CD4-positive, alpha-beta T cell treated with Interleukin-1 beta for 1 hour (primary cell): ENCODE results near the gene THBS2.
"Not testable (repeated sequence)": the region's sequence is repeated elsewhere in the genome, so short reads cannot be mapped to it uniquely, and the experiment has no call there.

Experiments
- DNase-seq, 2 donors: peaks; one replicate each; pipeline ENCODE4 v3.0.0-alpha.2; 2020 to 2022

The THBS2 gene

DNA sequence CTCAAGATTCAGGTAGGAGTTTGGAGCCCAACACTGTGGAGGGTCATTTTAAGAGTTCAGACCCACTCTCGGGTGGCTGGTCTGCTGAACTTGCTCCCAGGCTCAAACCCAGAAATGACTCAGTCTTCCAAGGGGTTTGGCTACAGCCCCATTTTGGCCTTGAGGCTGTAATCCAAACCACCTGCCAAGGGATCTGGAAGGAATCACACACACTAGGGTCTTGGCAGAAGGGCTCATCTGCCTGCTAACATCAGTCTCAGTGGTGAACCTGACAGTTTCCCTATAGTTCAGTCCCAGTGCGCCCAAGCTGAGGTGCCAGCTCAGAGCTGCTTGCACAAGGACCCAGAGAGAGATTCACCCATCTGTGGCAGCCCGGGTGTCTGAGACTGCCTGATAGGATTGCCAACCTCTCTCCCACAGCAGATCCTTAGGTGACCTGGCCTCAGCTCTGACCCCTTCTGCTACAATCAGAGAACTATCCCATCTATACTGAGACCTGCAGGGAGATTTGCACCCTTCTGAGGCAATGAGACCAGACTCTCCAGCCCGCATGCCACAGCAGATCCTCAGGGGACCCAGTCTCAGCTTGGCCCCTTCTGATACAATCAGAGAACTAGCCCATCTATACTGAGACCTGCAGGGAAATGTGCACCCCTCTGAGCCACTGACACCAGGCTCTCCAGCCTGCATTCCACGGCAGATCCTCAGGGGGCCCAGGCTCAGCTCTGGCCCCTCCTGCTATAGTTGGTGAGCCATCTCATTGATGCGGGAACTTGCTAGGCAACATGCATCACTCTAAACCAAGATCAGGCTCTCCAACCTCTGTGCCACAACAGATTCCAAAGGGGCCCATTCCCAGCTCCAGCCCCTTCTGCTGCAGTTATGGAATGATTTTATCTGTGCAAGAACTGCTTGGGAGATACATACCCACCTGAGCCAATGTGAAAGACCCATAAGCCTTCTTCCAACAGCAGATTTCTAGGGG, 48.2 kb downstream of the THBS2 start:
- DNase-seq = no peak

DNA sequence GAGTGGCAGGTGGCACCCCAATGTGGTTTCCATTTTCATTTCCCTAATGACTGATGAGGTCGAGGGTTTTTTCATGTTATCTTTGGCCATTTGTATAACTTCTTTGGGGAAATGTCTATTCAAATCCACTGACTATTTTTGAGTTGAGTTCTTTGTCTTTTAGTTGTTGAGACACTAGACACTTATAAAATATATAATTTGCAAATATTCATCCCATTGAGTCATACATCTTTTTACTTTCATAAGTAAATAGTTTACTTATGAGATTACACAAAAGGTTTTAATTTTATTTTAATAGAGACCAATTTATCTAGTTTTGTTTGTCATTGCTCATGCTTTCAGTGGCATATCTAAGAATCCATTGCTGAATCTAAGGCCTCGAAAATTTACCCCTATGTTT, 49.5 kb downstream of the THBS2 start:
- DNase-seq = no peak

DNA sequence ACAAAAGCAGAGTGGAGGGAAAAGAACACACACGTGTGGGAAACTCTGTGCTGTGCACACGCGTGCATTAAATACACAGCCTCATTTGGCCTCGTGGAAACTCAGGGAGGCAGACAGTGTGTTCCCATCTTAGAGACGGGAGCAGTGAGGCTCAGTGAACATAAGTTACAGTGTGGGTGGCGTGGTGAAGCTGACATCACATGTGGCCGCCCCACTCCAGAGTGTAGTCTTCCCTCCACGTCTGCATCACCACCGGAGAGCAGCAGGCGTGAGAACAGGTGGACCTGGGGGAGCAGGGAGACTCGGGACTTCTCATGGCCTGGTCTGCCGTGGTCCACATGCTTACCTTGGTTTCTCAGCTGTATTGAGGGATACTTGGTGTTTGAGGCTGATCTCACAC, 51.7 kb downstream of the THBS2 start:
- no peak for DNase-seq

DNA sequence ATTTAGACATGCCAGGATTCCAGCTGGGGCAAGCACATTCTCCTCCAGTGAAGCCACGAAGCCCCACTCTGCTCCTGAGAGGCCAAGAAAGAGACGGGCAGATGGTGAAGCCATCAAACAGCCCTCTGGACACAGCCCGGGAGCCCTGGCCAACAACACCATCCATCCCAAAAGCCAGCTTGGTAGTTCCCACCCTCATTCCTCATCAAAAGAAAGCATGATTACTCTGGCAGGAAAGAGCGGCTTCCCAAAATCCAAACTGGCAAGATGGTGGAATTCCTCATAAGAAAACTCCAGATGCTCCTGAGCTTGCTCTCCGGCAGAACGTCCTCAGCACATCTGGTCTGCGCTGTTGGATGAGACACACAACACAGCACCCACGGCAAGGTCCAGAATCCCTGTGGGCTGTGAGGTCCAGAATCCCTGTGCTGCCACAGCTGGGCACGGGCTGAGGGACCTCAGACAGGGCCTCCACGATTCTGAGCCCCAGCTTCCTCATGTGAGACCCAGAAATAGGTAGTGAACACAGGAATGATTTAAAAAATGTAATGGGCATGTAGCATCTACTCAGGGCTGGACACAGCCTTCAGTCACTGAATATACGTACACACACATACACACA, 52.6 kb downstream of the THBS2 start:
- DNase-seq = no peak

DNA sequence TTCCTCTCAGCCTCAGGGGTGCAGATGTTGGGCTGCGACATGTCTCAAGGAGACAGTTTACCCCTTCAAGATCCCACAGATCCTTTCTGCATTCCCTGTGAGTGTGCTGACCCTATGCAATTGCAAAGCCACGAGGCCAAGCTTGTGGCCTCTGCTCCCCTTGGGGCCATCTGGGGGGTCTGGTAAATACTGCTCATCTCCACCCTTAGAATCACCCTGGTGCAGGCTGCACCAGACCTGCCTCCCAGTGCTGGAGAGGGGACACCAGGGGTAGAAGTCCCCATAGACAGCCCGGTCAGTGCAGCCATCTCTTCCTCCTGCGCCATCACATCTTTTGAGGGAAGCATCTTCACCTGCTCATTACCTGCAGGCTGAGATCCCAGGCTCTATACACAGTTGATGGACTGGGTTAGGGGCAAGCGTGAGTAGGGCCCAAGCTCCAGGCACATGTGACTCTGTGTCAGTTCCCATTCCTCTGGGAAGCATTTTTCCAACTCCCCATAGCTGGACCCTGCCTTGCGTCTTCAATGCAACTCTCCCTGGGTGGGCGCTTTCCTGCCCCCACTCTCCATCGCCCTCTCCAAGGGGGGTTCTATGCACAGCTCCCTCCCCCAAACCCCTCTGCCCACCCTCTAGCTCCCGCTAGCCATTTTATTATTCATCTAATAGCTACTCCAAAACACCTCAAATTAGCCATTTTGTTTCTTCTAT, 53.9 kb downstream of the THBS2 start:
- DNase-seq = no peak

DNA sequence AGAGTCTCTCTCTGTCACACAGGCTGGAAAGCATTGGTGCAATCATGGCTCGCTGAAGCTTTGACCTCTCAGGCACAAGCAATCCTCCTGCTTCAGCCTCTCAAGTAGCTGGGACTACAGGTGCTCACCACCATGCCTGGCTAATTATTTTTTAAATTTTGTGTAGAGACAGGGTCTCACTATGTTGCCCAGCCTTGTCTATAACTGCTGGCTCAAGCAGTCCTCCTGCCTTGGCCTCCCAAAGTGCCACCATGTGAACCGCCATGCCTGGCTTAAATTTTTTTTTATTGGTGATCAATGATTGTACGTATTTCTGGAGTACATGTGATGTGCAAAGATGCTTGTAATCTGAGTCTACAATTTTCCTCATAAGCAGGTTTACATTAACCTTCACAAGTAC, 54.8 kb downstream of the THBS2 start:
- DNase-seq = no peak

DNA sequence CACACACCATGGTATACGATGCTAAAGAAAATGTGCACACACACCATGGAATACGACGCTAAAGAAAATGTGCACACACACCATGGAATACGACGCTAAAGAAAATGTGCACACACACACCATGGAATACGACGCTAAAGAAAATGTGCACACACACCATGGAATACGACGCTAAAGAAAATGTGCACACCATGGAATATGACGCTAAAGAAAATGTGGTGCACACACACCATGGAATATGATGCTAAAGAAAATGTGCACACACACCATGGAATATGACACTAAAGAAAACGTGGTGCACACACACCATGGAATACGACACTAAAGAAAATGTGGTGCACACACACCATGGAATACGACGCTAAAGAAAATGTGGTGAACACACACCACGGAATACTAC, 55.7 kb downstream of the THBS2 start:
- not testable (repeated sequence) for DNase-seq

DNA sequence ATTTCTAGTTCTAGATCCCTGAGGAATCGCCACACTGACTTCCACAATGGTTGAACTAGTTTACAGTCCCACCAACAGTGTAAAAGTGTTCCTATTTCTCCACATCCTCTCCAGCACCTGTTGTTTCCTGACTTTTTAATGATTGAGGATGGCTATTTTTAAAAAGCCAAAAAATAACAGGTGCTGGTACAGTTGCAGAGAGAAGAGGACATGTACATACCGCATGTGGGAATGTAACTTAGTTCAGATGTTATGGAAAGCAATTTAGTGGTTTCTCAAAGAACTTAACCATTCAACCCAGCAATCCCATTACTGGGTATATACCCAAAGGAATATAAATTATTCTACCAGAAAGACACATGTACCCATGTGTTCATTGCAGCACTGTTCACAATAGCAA, 57.4 kb downstream of the THBS2 start:
- DNase-seq = not testable (repeated sequence)

DNA sequence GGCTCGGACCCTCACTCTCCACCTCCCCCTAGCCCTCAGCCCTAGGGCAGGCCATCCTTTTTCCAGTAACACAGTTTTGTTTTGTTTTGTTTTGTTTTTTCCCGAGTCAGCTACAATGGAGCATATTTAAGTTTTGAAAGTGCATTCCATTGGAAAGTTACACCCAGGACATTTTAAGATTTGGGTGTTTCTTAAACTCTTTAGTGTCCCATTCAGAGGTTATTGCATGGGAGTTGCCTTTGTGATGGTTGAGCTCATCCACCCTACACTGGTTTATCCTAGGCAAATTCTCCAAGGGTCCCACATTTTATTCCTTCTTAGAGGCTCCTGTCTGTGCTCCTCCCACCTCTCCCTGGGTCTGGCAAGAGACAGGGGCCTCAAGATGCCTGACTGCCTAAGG, 58.9 kb downstream of the THBS2 start:
- no peak for DNase-seq

DNA sequence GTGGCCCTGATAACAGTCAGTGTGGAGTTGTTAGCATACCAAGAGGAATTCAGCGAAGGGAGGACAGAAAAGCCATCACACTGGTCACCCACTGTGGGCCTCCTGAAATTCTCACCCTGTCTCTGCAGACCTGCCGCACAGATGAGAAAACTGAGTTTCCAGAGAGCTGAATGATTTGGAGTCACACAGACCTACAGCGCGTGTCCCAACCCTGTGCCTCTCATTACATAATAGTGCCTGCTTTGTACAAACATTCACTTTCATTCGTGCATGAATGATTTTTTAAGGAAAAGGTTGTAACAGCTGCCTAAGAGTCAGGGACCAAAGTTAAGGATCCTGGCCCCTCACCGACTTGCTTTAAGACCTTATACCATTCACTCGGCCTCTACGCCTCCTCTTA, 62.7 kb downstream of the THBS2 start:
- no peak for DNase-seq

DNA sequence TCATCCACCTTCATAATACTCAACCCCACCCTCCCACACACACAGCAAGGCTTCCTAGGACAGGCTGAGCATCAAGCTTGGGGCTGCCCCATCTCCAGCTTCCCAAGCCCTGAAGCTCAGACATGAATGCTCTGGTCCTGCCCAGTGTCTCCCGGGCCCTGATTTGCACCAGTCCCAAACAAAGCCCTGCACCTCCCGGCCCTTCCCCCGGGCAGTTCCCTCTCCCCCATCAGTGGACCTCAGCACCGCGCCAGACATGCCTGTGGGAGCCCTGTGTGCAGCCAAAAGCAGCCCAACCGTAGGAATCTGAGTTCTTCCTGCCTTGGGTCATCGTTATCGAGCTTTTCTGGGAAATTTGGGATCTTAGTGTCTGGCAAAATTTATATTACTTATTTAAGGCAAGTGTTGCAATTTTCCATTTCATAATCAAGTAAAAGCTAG, 63.5 kb downstream of the THBS2 start:
- no peak for DNase-seq

DNA sequence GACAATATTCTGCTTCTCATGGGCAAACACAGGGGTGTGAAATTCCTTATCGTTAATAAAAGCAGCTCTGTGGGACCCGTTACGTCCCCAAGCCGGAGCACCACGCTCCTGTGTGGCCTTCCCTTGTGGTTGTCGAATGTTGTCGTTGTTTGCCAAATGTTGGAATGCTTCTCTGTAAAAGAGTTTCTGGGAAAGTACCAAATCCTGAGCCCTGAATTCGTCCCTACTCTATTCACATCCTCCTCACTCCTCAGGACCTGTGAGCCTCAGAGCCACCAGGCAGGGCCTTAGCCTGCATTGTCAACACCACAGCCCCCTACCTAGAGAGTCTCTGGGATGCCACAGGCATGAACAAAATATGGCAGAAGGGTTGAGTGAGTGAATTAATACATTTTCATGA, 64.0 kb downstream of the THBS2 start:
- DNase-seq = no peak

DNA sequence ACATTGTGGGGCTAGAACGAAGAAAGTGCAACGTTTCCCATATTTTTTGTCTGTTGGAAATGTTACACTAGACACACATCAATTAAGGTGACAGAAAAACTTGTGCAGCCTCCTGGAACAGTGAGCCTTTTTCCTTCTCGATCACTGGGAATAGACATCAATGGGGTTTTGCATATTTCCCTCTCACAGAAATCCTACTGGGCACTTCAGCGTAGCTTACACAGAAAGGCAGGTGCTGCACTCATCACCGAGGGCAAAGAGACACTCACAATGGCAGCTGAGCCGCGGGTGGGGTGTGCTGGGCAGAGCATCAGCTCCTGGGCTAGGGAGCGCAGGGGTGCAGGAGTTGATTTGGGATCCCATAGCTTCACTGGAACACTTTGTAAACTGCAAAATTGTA, 64.5 kb downstream of the THBS2 start:
- no peak for DNase-seq

DNA sequence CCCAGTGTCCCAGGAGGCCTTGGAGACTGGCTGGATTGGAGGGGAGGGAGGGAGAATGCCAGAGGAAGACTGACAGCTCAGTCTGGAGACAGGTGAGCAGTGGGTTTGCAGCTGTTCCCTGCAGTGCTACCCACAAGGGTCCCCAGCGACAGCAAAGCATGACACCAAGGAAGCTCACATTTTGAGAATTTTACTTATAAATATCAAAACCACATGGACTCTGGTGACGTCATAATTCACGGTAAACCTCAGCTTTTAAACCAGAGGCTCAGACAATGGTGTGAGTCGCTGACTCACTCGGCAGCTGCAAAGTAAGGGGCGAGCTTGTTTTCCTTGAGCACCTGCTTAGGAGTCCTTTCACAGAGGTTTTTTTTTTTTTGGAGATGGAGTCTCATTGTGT, 65.2 kb downstream of the THBS2 start:
- no peak for DNase-seq

DNA sequence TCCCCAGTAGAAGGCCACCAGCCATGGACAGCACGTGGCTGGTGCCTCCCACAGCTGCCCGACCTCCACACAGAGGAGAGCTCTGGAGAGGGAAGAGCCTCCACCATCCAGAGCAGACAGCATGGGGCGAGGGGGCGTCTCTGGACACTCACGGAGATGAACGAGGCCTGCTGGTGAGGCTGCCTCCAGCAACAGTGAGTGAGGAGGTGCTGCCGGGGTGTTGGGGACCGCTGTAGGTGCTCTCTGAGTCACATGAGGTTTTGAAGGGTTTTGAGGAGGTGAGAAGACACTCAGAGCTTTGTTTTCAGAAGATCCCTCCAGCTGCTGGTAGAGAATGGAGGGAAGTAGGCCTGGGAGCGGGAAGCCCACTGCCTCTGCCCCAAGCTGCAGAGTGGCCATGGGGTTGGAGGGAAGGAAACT, 65.6 kb downstream of the THBS2 start:
- no peak for DNase-seq

DNA sequence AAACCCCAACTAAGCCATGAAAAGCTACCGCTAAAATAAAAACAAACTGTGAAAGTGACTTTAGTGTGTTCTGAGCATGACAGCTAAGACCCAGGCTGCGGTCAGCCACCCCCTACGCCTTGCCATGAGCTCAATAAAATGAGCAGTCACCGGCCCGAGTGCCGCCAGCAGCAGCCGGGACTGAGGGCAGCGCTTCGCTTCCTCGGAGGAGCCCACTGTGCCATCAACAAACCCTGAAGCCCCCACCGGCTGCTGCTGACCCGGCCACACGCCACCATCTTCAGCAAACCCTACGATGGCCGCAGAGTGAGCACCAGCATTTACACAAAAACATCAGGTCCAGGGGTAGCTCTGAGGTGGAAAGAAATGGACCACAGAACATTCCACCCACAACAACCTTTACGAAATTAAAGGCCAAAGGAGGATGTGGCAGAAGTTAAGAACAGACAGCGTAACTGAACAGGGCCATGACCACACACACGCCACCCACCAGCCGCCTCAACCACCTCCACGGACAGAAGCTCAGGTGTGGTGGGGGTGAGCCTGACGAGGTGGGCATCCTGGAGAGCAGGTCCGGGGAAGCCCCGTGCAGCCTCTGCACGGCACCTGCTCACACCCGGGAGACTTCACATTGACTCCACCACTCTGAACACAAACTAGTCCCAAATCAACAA, 67.0 kb downstream of the THBS2 start:
- no peak for DNase-seq

DNA sequence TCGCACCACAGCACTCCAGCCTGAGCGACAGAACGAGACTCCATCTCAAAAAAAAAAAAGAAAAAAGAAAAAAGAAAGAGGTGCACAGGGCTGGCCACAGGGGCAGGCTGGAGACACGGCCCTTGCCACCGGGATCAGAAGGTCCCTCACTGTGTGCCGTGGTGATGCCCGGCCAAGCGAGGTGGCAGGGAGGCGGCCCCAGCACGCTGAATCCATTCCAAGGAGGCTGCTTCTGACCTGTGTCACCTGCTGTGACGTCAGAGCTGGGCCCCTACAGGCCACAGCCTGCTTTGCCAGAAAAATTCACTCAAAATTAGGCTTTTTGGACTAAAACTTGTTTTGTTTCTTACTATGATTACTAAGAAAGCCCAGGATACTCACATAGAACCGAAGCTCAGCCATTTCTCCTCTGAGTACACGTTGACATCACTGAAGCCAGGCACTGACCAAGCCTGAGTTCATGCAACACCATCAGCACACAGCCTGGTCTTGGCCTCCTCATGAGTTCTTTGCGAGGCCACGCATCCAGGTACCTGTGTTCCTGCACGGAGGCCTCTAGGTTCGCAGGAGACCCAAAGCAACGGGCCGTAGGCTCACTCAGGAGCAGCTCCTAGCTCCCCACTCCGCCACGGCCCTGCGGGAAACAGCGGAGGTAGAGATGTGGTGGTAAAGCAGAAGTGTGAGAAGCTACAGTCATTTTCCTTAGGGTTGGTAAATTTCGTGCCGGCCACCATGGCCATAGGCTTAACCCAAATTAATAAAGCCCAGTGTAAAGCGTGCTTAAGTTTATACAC, 67.8 kb downstream of the THBS2 start:
- no peak for DNase-seq

DNA sequence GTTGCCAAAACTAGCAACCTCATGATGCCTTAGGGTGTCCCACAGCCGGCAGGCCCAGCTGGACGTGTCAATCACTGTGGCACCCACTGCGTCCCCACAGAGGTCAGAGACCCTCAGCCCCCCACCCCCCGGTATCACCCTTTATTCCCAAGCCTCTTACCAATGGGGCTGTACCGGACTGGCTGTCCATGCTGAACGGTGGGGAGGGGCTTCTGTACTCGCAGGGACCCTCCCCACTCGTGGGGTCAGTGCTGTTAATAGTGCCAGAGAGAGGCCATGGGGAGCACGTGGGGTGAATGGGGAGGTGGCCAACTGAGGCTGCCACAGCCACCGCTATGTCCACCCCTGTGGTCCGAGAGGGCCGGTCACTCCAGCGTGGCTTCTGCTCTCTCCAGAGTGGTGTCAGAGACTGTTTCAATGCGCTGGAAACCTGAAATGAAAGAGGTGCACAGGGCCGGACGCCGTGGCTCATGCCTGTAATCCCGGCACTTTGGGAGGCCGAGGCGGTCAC, 68.6 kb downstream of the THBS2 start:
- no peak for DNase-seq

DNA sequence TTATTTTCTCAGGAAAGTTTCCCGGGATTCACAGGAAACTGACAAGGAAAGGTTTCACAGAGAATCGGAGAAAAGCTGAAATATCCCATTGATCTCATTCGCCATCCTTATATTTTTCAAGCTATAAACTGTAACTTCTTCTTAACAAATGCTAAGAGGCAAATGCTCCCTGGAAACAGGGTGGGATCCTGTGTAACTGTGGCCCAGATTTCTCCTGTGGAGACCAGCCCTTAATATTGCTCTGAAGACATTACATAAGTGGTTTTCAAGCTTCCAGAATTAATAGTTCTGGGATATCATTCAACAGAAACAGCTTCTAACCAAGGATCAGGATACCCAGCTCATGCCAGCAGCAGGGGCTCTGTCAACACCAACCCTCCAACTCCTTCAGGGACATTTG, 69.2 kb downstream of the THBS2 start:
- no peak for DNase-seq

DNA sequence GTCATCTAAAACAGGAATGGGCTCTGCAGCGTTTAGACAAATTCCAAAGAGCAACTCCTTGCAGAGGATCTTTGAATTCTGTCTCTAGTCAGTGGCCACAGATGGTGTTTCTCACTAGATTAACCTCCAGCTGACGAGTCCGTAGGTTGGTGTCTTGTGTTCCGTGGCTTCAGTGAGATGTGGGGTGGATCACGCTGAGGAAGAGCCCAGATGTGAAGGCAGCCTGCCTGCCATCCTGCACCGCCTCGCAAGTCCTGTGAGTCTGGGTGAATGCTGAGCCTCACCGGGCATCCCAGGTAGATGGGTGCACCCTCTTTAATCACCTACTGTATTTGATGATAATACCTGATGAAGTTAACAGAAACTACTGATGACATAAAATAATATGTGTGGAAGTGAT, 70.4 kb downstream of the THBS2 start:
- DNase-seq = no peak

DNA sequence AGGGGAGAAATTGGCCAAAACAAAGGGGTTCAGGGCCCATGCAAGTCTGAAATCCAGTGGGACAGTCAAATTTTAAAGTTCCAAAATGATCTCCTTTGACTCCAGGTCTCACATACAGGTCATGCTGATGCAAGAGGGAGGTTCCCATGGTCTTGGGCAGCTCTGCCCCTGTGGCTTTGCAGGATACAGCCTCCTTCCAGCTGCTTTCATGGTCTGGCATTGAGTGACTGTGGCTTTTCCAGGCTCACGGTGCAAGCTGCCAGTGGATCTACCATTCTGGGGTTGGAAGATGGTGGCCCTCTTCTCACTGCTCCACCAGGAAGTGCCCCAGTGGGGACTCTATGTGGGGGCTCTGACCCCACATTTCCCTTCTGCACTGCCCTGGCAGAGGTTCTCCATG, 73.8 kb downstream of the THBS2 start:
- not testable (repeated sequence) for DNase-seq
